Skeletal muscle satellite cell (primary cell): Measurements from ENCODE around the gene HINFP.
"Not testable (repeated sequence)": the region's sequence is repeated elsewhere in the genome, so short reads cannot be mapped to it uniquely, and the experiment has no call there.

Source experiments
- H3K27me3 ChIP-seq: 2 replicates; pipeline ENCODE4 v1.7.0; 2013; ENCODE audit warnings: low read length; ENCODE audit not compliant: control insufficient read depth, insufficient read depth
- H3K36me3 ChIP-seq: 2 replicates; pipeline ENCODE4 v1.7.0; 2013; ENCODE audit warnings: mild to moderate bottlenecking, control low read depth, low read length; ENCODE audit not compliant: insufficient read depth
- H3K4me1 ChIP-seq: 2 replicates; pipeline ENCODE4 v1.7.0; 2013; ENCODE audit warnings: low read length; ENCODE audit not compliant: control insufficient read depth, insufficient read depth
- H3K4me2 ChIP-seq: 2 replicates; pipeline ENCODE4 v1.7.0; 2013; ENCODE audit warnings: mild to moderate bottlenecking, low read length
- H3K4me3 ChIP-seq: 2 replicates; pipeline ENCODE4 v1.7.0; 2013; ENCODE audit warnings: low read length
- H3K9ac ChIP-seq: 2 replicates; pipeline ENCODE4 v1.7.0; 2013; ENCODE audit warnings: mild to moderate bottlenecking, low read depth, low read length, moderate library complexity
- H3K9me3 ChIP-seq: replicated peaks from 2 replicates; pipeline ENCODE4 v1.7.0; 2013; ENCODE audit warnings: mild to moderate bottlenecking, control low read depth, low read length

HINFP gene

DNA sequence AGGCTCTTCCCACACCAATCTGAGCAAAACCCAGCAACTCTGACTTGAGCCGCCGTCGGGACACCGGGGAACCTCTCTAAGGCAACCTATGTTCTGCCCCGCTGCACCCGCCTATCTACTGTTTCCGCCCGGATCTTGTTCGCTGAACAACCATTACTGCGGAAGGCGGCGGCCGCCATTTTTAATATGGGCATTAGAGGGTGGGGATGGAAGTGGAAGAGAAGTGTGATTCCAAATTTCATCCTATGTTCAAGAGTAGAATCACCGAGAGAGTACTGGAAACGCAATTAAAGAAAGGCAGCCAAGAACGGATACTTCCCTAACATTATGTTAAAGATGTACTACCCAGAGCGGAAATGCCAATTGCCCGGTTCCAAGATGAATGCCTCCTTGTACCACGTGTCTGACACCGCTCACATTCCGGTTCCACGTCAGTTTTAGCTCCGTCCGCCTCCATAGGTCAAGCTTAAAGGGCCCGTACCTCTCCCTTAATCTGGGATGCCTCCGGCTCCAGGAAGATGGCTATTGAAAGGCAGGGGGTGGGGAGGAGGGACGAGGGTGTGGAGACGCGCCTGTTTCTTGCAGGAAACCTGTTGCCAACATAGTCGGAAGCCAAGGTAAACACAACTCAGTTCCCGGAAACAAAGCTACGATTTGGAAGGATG is 19.5 kb upstream of the HINFP start, which contains the start of gene DPAGT1:
DPAGT1 (minus strand) TSS at position 95 of the 665 bp plus-strand sequence. CDS start 198 bp downstream, outside the sequence.
- H3K27me3 ChIP-seq, result no peaks in the 10 kb centered on the region
- H3K36me3 ChIP-seq, result peaks cover 21% of the 10 kb centered on the region
- H3K4me2 ChIP-seq, result peak within 1 kb of the TSS; percentile 84
- peaks cover 22% of the 10 kb centered on the region for H3K4me1 ChIP-seq
- peak within 1 kb of the TSS; percentile 85 for H3K9ac ChIP-seq
- no peaks in the 10 kb centered on the region for H3K9me3 ChIP-seq
- H3K4me3 ChIP-seq, result peak within 1 kb of the TSS; percentile 81

GRCh38 chr11:119103161-119103664 is 18.2 kb upstream of the HINFP start:
- peak overlapping the region; percentile 85 for H3K9ac ChIP-seq
- H3K4me3 ChIP-seq, result peak overlapping the region; percentile 81

DNA sequence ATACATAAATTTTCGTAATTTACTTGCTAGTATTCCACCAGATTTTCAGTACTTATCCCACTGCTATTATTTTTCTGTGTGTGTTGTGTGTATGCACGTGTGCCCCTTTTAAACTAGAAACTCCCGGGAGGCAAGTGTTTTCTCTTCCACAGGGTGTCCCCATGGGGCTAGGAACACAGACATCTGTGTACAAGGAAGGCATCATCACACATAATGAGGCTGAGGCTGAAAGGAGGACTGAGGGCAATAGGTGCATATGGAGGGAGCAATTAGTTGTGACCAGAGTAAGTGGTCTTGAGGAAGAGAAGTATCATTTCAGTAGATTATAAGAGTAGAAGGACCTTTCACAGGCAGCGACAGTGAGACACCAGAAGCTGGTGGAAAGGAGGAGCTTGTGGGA is 17.6 kb upstream of the HINFP start:
- no peaks in the 10 kb centered on the region for H3K27me3 ChIP-seq
- H3K4me3 ChIP-seq, result no peak overlapping the region
- H3K4me2 ChIP-seq, result no peak overlapping the region
- no peak overlapping the region for H3K9ac ChIP-seq
- H3K4me1 ChIP-seq, result peaks cover 32% of the 10 kb centered on the region
- H3K9me3 ChIP-seq, result no peaks in the 10 kb centered on the region
- H3K36me3 ChIP-seq, result peaks cover 2% of the 10 kb centered on the region

More at GRCh38 chr11:119103161-119103664, 18.2 kb upstream of the HINFP start:
- H3K27me3 ChIP-seq, H3K9me3 ChIP-seq, H3K36me3 ChIP-seq: not testable (repeated sequence)
- Histone ChIP-seq H3K4me1 (peaks cover 26% of the 10 kb centered on the region), H3K4me2 (peak overlapping the region; percentile 84)

DNA sequence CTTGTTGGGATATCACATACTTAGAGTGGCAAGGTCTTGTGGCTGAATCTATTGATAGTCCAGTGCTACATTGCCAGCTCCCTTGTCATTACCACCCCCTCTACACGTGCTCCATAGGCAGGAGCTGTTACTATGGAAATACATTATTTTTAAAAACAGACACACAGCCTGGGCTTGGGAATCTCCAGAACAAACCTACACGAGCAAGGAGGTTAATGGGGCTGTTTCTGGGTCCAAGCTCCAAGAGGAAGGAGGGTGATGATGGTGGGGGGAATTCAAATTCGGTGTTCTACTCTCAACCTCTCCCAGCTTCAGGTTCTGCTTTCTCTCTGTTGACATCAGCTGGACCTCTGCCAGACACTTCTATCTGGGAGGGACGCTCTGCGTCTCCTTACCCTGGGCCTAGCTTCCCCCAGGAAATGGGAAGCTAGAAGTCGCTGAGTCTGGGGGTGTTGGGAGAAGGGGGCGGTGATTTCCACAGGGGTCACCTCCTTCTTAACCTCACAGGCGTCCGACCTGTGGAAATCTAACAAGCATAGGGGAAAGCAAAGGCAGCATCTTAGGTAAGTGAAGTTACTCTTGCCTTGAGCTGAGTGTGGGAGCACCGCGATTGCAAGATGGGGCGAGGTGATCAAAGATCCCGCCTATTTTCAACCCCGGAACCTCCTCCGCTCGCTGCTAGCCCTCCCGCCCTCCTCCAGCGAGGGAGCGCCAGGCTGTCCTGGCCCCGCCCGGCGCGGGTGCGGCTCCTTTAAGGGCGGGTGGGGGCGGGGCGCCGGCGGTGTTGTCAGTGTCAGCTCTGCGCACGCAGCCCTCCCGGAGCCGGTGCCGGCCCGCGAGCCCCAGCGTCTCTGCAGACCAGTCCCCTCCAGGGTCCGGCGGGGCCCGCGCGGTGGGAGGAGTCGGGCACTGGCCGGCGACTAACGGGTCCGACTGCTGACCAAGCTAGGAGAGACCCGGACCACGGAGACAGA is 14.5 kb upstream of the HINFP start, which contains the start of gene C2CD2L:
C2CD2L (plus strand) TSS at position 781 of the 974 bp plus-strand sequence. CDS start 398 bp downstream, outside the sequence.
- H3K36me3 ChIP-seq, result peaks cover 13% of the 10 kb centered on the region
- no peaks in the 10 kb centered on the region for H3K27me3 ChIP-seq
- H3K4me2 ChIP-seq, result peak within 1 kb of the TSS; percentile 94
- H3K4me3 ChIP-seq, result peak within 1 kb of the TSS; percentile 88
- no peaks in the 10 kb centered on the region for H3K9me3 ChIP-seq
- H3K9ac ChIP-seq, result peak within 1 kb of the TSS; percentile 82
- peaks cover 26% of the 10 kb centered on the region for H3K4me1 ChIP-seq

GRCh38 chr11:119107538-119108145 is 13.7 kb upstream of the HINFP start:
- Histone ChIP-seq H3K4me3 (peak overlapping the region; percentile 88), H3K9ac (peak overlapping the region; percentile 82), H3K27me3 (no peaks in the 10 kb centered on the region), H3K36me3 (peaks cover 15% of the 10 kb centered on the region), H3K4me1 (peaks cover 24% of the 10 kb centered on the region), H3K9me3 (no peaks in the 10 kb centered on the region), H3K4me2 (peak overlapping the region; percentile 94)

DNA sequence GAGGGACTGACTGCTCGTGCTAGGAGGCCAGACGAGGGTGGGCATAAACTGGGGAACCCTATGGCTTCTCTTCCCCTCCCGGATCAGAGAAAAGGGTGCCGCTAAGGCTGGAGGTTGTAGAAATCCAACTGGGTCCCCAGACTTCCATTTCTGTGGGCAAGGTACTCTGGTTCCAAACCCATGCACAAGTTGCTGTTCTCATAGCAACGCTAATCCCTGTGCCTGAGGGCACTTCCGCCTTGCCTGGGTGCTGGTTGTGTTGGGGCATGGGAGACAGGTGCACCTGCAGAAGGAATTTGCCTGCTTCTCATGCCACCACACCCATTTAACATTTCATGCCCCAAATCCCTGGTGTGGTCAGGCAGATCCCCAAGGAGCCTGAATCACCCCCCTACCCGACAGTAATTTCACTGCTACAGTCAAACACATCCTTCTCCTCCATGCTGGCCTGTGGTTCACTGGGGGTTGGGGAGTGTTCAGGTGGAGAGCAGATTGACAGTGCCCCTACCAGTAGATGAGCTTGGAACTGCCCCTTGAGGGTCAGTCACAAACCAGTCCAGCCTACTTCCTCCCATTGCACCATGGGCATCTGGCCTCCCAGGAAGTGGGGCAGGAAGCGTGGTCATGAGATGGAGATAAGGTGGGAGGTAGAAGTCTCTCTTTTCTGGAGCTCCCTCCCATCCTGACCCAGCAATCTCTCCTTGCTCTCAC is 13.1 kb upstream of the HINFP start:
- H3K9ac ChIP-seq, result peak overlapping the region; percentile 82
- H3K4me2 ChIP-seq, result peak overlapping the region; percentile 94
- H3K36me3 ChIP-seq, result peaks cover 18% of the 10 kb centered on the region
- peak overlapping the region; percentile 88 for H3K4me3 ChIP-seq
- no peaks in the 10 kb centered on the region for H3K27me3 ChIP-seq
- peaks cover 18% of the 10 kb centered on the region for H3K4me1 ChIP-seq
- no peaks in the 10 kb centered on the region for H3K9me3 ChIP-seq

DNA sequence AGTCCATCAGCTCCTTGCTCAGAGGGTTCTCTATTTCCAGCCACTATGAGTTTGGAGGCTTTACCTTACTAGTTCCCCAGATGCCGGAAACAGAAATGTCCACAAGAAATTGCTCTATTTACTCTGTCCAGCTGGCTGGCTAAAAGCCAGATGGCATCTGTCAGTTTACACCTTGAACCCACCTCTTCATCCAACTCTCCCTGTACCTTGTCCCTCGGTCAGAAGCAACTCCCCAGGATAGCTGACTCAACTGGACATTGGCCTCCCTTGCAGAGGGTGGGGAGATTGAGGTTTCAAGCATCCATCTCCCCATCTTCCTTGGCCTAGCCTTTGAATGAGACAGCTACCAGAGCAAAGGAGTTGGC is 12.5 kb upstream of the HINFP start:
- Histone ChIP-seq H3K4me3 (peak overlapping the region; percentile 88), H3K27me3 (no peaks in the 10 kb centered on the region), H3K4me2 (peak overlapping the region; percentile 94), H3K4me1 (peaks cover 18% of the 10 kb centered on the region), H3K9ac (no peak overlapping the region), H3K36me3 (peaks cover 23% of the 10 kb centered on the region), H3K9me3 (no peaks in the 10 kb centered on the region)

GRCh38 chr11:119109843-119110242 is 11.5 kb upstream of the HINFP start:
- no peaks in the 10 kb centered on the region for H3K27me3 ChIP-seq
- H3K4me3 ChIP-seq, result no peak overlapping the region
- H3K4me1 ChIP-seq, result peaks cover 18% of the 10 kb centered on the region
- H3K4me2 ChIP-seq, result no peak overlapping the region
- H3K36me3 ChIP-seq, result peaks cover 28% of the 10 kb centered on the region
- H3K9me3 ChIP-seq, result no peaks in the 10 kb centered on the region
- H3K9ac ChIP-seq, result no peak overlapping the region

DNA sequence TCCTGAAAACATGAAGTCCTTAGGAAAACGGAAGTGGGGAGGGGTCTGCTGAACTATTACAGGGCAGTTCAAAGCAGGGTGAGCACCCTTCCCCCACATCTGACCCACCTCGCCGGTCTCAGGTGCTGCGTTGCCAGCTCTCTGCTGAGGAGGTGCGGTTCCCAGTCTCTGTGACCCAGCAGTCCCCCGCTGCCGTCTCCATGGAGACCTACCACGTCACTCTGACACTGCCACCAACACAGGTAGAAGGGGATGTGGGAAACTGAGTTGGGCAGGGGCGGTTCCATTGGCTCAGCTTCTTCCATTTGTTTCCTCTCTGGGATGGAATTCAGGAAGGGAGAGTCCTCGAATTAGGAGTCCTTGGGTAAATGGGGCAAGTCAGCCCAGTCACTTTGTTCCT is 10.9 kb upstream of the HINFP start:
- no peak overlapping the region for H3K4me2 ChIP-seq
- H3K4me3 ChIP-seq, result no peak overlapping the region
- no peaks in the 10 kb centered on the region for H3K27me3 ChIP-seq
- H3K9me3 ChIP-seq, result no peaks in the 10 kb centered on the region
- H3K4me1 ChIP-seq, result peaks cover 18% of the 10 kb centered on the region
- H3K9ac ChIP-seq, result no peak overlapping the region
- peaks cover 28% of the 10 kb centered on the region for H3K36me3 ChIP-seq

- no peaks in the 10 kb centered on the region for H3K27me3 ChIP-seq
- peaks cover 18% of the 10 kb centered on the region for H3K4me1 ChIP-seq
- H3K9ac ChIP-seq, result no peak overlapping the region
- no peak overlapping the region for H3K4me2 ChIP-seq
- H3K36me3 ChIP-seq, result peaks cover 28% of the 10 kb centered on the region
- no peaks in the 10 kb centered on the region for H3K9me3 ChIP-seq
- no peak overlapping the region for H3K4me3 ChIP-seq
Measured at GRCh38 chr11:119111361-119111925, 9.9 kb upstream of the HINFP start.
